ENCODE measurements around the gene OGFR.
A peak's percentile ranks its signal among the peaks of the same experiment; 100 is the strongest.

The OGFR gene

DNA sequence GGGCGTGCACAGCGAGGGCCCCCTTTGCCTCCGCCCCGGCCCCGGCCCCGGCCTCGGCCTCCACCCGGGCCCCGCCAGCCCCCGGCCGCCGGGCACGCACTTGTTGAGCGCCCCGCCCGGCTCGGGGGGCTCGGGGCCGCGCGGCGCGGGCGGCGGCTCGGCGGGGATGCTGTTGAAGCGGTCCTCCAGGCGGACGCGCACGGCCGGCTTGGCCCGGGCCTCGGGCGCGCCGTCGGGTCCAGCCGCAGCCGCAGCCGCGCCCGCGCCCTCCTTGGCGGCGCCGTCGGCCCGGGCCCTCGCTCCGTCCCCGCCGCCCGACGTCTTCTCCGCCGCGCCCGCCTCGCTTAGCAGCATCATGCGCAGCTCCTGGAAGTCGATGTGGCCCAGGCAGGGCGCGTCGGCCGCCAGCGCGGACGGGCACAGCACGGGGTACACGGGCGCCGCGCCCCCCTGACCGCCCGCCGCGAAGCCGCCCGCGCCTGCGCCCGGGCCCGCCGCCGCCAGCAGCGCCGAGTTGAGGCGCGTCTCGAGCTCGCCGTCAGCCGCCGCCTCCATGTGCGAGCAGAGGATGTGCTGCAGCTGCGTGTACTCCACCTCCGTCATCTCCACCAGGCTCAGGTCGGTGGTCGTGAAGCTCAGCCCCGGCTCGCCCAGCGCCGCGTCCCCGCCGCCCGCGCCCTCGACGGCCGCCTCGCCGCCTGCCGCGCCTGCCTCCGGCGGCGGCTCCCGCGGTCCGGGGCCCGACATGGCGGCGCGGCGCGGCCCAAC, 56.5 kb downstream of the OGFR start:
- H3K4me3 ChIP-seq (ENCODE audit: control insufficient read depth, low read depth, low read length), result peak overlapping the region; percentile 55
- TF ChIP-seq, protein P1, sequence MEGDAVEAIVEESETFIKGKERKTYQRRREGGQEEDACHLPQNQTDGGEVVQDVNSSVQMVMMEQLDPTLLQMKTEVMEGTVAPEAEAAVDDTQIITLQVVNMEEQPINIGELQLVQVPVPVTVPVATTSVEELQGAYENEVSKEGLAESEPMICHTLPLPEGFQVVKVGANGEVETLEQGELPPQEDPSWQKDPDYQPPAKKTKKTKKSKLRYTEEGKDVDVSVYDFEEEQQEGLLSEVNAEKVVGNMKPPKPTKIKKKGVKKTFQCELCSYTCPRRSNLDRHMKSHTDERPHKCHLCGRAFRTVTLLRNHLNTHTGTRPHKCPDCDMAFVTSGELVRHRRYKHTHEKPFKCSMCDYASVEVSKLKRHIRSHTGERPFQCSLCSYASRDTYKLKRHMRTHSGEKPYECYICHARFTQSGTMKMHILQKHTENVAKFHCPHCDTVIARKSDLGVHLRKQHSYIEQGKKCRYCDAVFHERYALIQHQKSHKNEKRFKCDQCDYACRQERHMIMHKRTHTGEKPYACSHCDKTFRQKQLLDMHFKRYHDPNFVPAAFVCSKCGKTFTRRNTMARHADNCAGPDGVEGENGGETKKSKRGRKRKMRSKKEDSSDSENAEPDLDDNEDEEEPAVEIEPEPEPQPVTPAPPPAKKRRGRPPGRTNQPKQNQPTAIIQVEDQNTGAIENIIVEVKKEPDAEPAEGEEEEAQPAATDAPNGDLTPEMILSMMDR (conservative IDR thresholded peaks at IDR 0.05; ENCODE audit: control insufficient read depth, insufficient read depth, low read depth, low read length), result no peak
- DNase-seq (ENCODE audit: low read depth), result no peak

DNA sequence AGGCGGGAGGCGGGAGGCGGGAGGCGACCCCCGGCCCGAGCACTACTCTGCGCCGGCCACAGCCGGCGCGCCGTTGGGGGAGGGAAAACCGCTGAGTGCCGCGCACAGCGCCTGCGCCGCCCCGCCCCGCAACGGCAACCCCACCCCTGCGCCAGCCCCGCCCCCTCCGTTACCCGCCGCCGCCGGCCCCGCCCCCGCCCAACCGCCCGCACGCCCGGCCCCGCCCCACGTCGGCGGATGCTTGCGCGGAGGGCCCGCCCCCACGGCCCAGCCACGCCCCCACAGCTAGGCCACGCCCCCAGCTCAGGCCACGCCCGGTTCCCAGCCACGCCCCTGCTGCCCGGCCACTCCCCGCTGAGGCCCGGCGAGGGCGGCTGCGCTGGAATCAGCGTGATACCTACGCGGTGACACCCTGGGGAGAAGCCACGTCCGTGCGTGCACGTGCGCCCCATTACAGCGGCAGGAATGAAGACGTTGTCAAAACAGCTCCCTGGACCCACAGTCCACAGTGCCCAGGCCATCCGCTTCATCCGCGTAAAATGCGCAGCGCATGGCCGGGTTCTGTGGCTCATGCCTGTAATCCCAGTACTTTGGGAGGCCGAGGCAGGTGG, 57.2 kb downstream of the OGFR start, which contains the start of gene TCFL5:
TSS of gene TCFL5 (minus strand) at position 97 of the 611 bp plus-strand sequence. CDS start 152 bp downstream, outside the sequence.
- TF ChIP-seq, protein P1 (conservative IDR thresholded peaks at IDR 0.05; ENCODE audit: control insufficient read depth, insufficient read depth, low read depth, low read length), result no peak
- peak within 1 kb of the TSS; percentile 55 for H3K4me3 ChIP-seq (ENCODE audit: control insufficient read depth, low read depth, low read length)
- DNase-seq (ENCODE audit: low read depth), result peak; percentile 78
